GM12878 (cell line): ENCODE measurements around the gene DNMBP. TPM values are rescaled to one million over a fixed set of nuclear protein-coding genes. Genes with fewer than 3 reads are reported as not detected.
"Not testable (repeated sequence)": the region's sequence is repeated elsewhere in the genome, so short reads cannot be mapped to it uniquely, and the experiment has no call there.

Source experiments
- ATAC-seq: fragments of 200-7000 bp; cut with Tn5 transposase; 3 replicates; pipeline ENCODE4 v1.9.1; 2020; ENCODE audit warnings: mild to moderate bottlenecking, moderate library complexity
- BruUV-seq: library from RNA; stranded (reverse); fragments of 400-500 nt; replicated peaks from 2 replicates; lab custom pipeline; 2021; lab: Mats Ljungman, UMichigan
- CTCF ChIA-PET: fragments of 300-600 bp; sonication (Branson Sonifier 250); formaldehyde crosslinking; extraction: SDS; loops from one replicate; lab custom pipeline; 2021; ENCODE audit warnings: inconsistent platforms; lab: Yijun Ruan, JAX
- POLR2A ChIA-PET: fragments of 350-600 bp; formaldehyde crosslinking; extraction: SDS; loops from one replicate; lab custom pipeline; 2021; ENCODE audit warnings: inconsistent platforms; lab: Charles Lee
- RAD21 ChIA-PET: fragments of 300-600 bp; sonication (Branson Sonifier 250); formaldehyde crosslinking; loops from one replicate; lab custom pipeline; 2023; ENCODE audit warnings: antibody characterized with exemption; ENCODE audit not compliant: unreplicated experiment; lab: Charles Lee
- SMC1A ChIA-PET: fragments of 300-600 bp; sonication (Branson Sonifier 250); formaldehyde crosslinking; loops from one replicate; lab custom pipeline; 2023; ENCODE audit not compliant: unreplicated experiment, uncharacterized antibody; lab: Charles Lee
- DNase-seq: peaks from one replicate; pipeline ENCODE4 v3.0.0-alpha.2; 2011; ENCODE audit warnings: low read depth, low spot score
- FAIRE-seq: peaks from 3 replicates; lab custom pipeline; 2011; peaks lifted over from hg19 to GRCh38; lab: Jason Lieb, UNC
- H2AFZ ChIP-seq: 2 replicates; pipeline ENCODE4 v1.6.0; 2011; ENCODE audit warnings: low read depth, low read length, control low read depth; ENCODE audit not compliant: control insufficient read depth
- H3K27ac ChIP-seq: 2 replicates; pipeline ENCODE4 v1.5.1; 2011; ENCODE audit warnings: control low read depth; ENCODE audit not compliant: control insufficient read depth, insufficient read depth
- H3K27me3 ChIP-seq, 2 experiments: replicated peaks in 1 of 2; 2 replicates each; pipeline versions ENCODE4 v1.6.0 to v1.6.1; 2011; ENCODE audit warnings: low read length in 1 of 2; ENCODE audit not compliant: control insufficient read depth in 2 of 2, insufficient read depth in 2 of 2
- H3K36me3 ChIP-seq, 2 experiments: 2 replicates each; pipeline ENCODE4 v1.5.1; 2011; ENCODE audit warnings: low read length in 1 of 2; ENCODE audit not compliant: control insufficient read depth in 2 of 2, insufficient read depth in 2 of 2
- H3K4me1 ChIP-seq: 2 replicates; pipeline ENCODE4 v1.6.1; 2011; ENCODE audit warnings: mild to moderate bottlenecking, low read length, moderate library complexity, mixed read lengths; ENCODE audit not compliant: control insufficient read depth, insufficient read depth
- H3K4me2 ChIP-seq: 2 replicates; pipeline ENCODE4 v1.6.0; 2011; ENCODE audit warnings: control low read depth; ENCODE audit not compliant: control insufficient read depth, insufficient read depth
- H3K4me3 ChIP-seq: fragments of 200-600 bp; sonication (generic); 2 replicates; pipeline ENCODE4 v1.5.1; 2016
- H3K79me2 ChIP-seq: 2 replicates; pipeline ENCODE4 v1.6.0; 2011; ENCODE audit warnings: low read length; ENCODE audit not compliant: control insufficient read depth, insufficient read depth
- H3K9ac ChIP-seq: 2 replicates; pipeline ENCODE4 v1.8.0; 2011; ENCODE audit warnings: low read length, control low read depth, mixed read lengths; ENCODE audit not compliant: control insufficient read depth, insufficient read depth
- H3K9me3 ChIP-seq: replicated peaks from 3 replicates; pipeline ENCODE4 v1.5.1; 2011; ENCODE audit warnings: mild to moderate bottlenecking, low read length; ENCODE audit not compliant: control insufficient read depth, insufficient read depth
- H4K20me1 ChIP-seq: 2 replicates; pipeline ENCODE4 v1.6.0; 2011; ENCODE audit not compliant: control insufficient read depth, insufficient read depth
- EGR1 ChIP-seq, 2 experiments: IDR thresholded peaks; 1 replicate in 1 of 2; 2 replicates in 1 of 2; pipeline ENCODE4 v1.6.1; 2011 to 2012; ENCODE audit warnings: low read depth in 2 of 2, low read length in 2 of 2, borderline replicate concordance in 1 of 2, mild to moderate bottlenecking in 1 of 2, moderate library complexity in 1 of 2
- JUND ChIP-seq: IDR thresholded peaks from 2 replicates; pipeline ENCODE4 v1.6.1; 2012; ENCODE audit warnings: low read depth, mild to moderate bottlenecking, low read length, improper control_type of control experiment, moderate library complexity
- NBN ChIP-seq: fragments of 450-650 bp; IDR thresholded peaks from 2 replicates; pipeline ENCODE4 v1.6.1; 2016
- NFXL1 ChIP-seq: fragments of 450-650 bp; IDR thresholded peaks from 2 replicates; pipeline ENCODE4 v1.6.1; 2017; ENCODE audit warnings: antibody characterized with exemption, mild to moderate bottlenecking, borderline replicate concordance
- NR2C1 ChIP-seq: fragments of 450-650 bp; IDR thresholded peaks from 2 replicates; pipeline ENCODE4 v1.6.1; 2017; ENCODE audit warnings: antibody characterized with exemption, mild to moderate bottlenecking, moderate library complexity
- RCOR1 ChIP-seq: conservative IDR thresholded peaks from 2 replicates; pipeline ENCODE4 v1.6.1; 2012; ENCODE audit warnings: low read depth, low read length, improper control_type of control experiment
- SMAD5 ChIP-seq: IDR thresholded peaks from 2 replicates; pipeline ENCODE4 v1.6.1; 2016; ENCODE audit warnings: antibody characterized with exemption, low read depth
- STAT1 ChIP-seq: fragments of 450-650 bp; conservative IDR thresholded peaks from 2 replicates; pipeline ENCODE4 v1.6.1; 2014; ENCODE audit warnings: antibody characterized with exemption, mild to moderate bottlenecking
- TCF12 ChIP-seq: IDR thresholded peaks from 2 replicates; pipeline ENCODE4 v1.6.1; 2011; ENCODE audit warnings: low read depth, mild to moderate bottlenecking, low read length
- ZBED1 ChIP-seq: IDR thresholded peaks from 2 replicates; pipeline ENCODE4 v1.6.1; 2016; ENCODE audit warnings: borderline replicate concordance
- WGBS: methylation state at CpG from one replicate; pipeline ENCODE4 v1.1.6; 2016; ENCODE audit warnings: low lambda C conversion rate; ENCODE audit not compliant: insufficient replicate concordance, insufficient coverage; ENCODE audit errors: missing lambda C conversion rate; 5-methylcytosine and 5-hydroxymethylcytosine counted together
- in situ Hi-C: fragments of 300-500 bp; cut with MboI; formaldehyde crosslinking; loops from 9 replicates; pipeline ENCODE4 v1.14.3; 2018; ENCODE audit warnings: mixed read lengths
- intact Hi-C: fragments of 100-400 bp; cut with micrococcal nuclease; formaldehyde crosslinking; loops from one replicate; pipeline ENCODE4 v1.14.2; 2022; ENCODE audit not compliant: unreplicated experiment
- polyA plus RNA-seq, 11 experiments: library from polyadenylated mRNA; depleted of rRNA in 4 of 11; unstranded in 6 of 11; stranded (reverse) in 5 of 11; fragments of >200 nt; fragmentation: Nextera tagmentation in 4 of 11; fragmentation: Illumina TruSeq in 1 of 11; extraction: Ambion mirVana in 4 of 11; extraction: Trizol in 1 of 11; gene quantifications; 1 replicate in 1 of 11; 2 replicates in 10 of 11; pipeline versions ENCODE4 v1.2.1 to v1.2.3, GENCODE V29; 2011 to 2016; ENCODE audit warnings: inconsistent platforms in 2 of 11, missing spikeins in 2 of 11, low read depth in 1 of 11
- total RNA-seq, 4 experiments: library from RNA; depleted of rRNA in 3 of 4; stranded (reverse); fragments of >200 nt in 3 of 4; fragmentation: Illumina TruSeq in 1 of 4; extraction: Trizol in 1 of 4; gene quantifications; 2 replicates each; pipeline versions ENCODE4 v1.2.1 to v1.2.3, GENCODE V29; 2013 to 2021
- TF ChIP-seq, protein P1 (sequence below): fragments of 450-650 bp; IDR thresholded peaks from 2 replicates; pipeline ENCODE4 v1.6.1; 2018; ENCODE audit warnings: mild to moderate bottlenecking, low read depth, moderate library complexity; ENCODE audit not compliant: partially characterized antibody
- TF ChIP-seq, protein P2 (sequence below): IDR thresholded peaks from 2 replicates; pipeline ENCODE4 v1.6.1; 2012; ENCODE audit warnings: mild to moderate bottlenecking, low read depth, low read length

DNMBP gene
- total and polyA plus RNA-seq, 10 of the 15 experiments (the other 5 are each of a cell fraction or from before 2014, with no cell fraction given), result 7.1 to 45.0 (median 22.0) TPM

DNA sequence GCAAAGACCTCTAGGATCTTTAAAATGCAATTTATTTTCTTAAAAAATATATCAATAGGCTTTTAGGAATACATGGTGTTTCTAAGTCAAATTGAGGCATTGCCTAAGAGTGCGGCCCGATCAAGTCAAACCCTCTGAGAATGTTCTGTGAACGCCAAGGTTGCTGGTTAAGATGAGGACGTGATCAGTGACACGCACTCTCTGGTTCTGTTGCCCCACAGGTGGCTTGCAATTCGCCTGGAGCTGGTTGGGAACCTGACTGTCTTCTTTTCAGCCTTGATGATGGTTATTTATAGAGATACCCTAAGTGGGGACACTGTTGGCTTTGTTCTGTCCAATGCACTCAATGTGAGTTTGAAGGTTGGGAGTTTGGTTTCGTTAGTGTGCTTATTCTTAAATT, 168.0 kb downstream of the DNMBP start:
- Histone ChIP-seq H3K36me3 (no peaks in the 10 kb centered on the region), H3K4me1 (0 out of 2 replicates have a peak, but pooled peaks cover 2% of the 10 kb centered on the region), H2AFZ (no peak overlapping the region), H3K27ac (no peak overlapping the region), H3K9me3 (no peaks in the 10 kb centered on the region), H4K20me1 (no peaks in the 10 kb centered on the region), H3K4me3 (no peak overlapping the region), H3K27me3 (no peaks in the 10 kb centered on the region), H3K79me2 (no peaks in the 10 kb centered on the region), H3K4me2 (no peak overlapping the region), H3K9ac (no peak overlapping the region)
- POLR2A ChIA-PET, result no interaction called here
- no TSS peak for BruUV-seq
- 71% methylated on average over 7 of the region's 7 CpGs for WGBS
- ATAC-seq (no peak), FAIRE-seq (no peak), DNase-seq (no peak)
- TF ChIP-seq NFXL1 (no peak), TCF12 (no peak), ZBED1 (no peak), JUND (no peak), EGR1 (IDR thresholded peaks at IDR 0.05; ENCODE audit: borderline replicate concordance in 1 of 2, low read depth in 2 of 2, low read length in 2 of 2) (no peak), RCOR1 (no peak), NR2C1 (no peak), SMAD5 (no peak), STAT1 (no peak), NBN (no peak)
- TF ChIP-seq, protein P1, sequence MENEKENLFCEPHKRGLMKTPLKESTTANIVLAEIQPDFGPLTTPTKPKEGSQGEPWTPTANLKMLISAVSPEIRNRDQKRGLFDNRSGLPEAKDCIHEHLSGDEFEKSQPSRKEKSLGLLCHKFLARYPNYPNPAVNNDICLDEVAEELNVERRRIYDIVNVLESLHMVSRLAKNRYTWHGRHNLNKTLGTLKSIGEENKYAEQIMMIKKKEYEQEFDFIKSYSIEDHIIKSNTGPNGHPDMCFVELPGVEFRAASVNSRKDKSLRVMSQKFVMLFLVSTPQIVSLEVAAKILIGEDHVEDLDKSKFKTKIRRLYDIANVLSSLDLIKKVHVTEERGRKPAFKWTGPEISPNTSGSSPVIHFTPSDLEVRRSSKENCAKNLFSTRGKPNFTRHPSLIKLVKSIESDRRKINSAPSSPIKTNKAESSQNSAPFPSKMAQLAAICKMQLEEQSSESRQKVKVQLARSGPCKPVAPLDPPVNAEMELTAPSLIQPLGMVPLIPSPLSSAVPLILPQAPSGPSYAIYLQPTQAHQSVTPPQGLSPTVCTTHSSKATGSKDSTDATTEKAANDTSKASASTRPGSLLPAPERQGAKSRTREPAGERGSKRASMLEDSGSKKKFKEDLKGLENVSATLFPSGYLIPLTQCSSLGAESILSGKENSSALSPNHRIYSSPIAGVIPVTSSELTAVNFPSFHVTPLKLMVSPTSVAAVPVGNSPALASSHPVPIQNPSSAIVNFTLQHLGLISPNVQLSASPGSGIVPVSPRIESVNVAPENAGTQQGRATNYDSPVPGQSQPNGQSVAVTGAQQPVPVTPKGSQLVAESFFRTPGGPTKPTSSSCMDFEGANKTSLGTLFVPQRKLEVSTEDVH, result no peak
- TF ChIP-seq, protein P2, sequence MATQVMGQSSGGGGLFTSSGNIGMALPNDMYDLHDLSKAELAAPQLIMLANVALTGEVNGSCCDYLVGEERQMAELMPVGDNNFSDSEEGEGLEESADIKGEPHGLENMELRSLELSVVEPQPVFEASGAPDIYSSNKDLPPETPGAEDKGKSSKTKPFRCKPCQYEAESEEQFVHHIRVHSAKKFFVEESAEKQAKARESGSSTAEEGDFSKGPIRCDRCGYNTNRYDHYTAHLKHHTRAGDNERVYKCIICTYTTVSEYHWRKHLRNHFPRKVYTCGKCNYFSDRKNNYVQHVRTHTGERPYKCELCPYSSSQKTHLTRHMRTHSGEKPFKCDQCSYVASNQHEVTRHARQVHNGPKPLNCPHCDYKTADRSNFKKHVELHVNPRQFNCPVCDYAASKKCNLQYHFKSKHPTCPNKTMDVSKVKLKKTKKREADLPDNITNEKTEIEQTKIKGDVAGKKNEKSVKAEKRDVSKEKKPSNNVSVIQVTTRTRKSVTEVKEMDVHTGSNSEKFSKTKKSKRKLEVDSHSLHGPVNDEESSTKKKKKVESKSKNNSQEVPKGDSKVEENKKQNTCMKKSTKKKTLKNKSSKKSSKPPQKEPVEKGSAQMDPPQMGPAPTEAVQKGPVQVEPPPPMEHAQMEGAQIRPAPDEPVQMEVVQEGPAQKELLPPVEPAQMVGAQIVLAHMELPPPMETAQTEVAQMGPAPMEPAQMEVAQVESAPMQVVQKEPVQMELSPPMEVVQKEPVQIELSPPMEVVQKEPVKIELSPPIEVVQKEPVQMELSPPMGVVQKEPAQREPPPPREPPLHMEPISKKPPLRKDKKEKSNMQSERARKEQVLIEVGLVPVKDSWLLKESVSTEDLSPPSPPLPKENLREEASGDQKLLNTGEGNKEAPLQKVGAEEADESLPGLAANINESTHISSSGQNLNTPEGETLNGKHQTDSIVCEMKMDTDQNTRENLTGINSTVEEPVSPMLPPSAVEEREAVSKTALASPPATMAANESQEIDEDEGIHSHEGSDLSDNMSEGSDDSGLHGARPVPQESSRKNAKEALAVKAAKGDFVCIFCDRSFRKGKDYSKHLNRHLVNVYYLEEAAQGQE, result no peak
- in situ Hi-C loops, result loop anchor here (5.0 kb wide), 1 partner anchor 206 kb away; no protein-coding TSS in a partner anchor
- SMC1A ChIA-PET, result no interaction called here
- CTCF ChIA-PET, result no interaction called here
- RAD21 ChIA-PET, result no interaction called here
- intact Hi-C loops, result loop anchor here (10.0 kb wide), 1 partner anchor 343 kb away; the partner anchor contains the start of gene ERLIN1

DNA sequence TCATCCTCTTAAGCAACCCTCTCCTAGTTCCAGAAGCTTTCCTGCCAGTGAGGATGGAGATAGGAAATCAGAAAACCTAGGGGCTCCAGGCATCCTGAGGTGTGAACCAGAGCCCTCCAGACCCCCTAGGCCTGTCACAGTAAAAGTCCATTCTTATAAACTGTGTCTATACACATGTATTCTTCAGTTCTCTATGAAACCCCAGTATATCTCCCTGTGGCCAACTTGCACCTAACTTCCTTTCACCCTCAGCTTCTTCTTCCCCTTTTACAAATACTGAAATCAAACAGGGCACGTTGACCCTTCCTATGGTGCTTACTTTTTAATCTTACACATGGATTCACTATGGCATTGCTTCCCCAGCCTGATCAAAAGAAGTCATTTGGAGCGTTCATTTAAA, 168.9 kb downstream of the DNMBP start:
- H4K20me1 ChIP-seq, H3K4me1 ChIP-seq, H3K9ac ChIP-seq, H3K27me3 ChIP-seq, H3K79me2 ChIP-seq, DNase-seq, H3K4me2 ChIP-seq, H3K36me3 ChIP-seq, H2AFZ ChIP-seq, FAIRE-seq, POLR2A ChIA-PET, H3K9me3 ChIP-seq, H3K4me3 ChIP-seq, BruUV-seq, RAD21 ChIA-PET, SMC1A ChIA-PET, H3K27ac ChIP-seq: not testable (repeated sequence)
- CTCF ChIA-PET, result interaction anchor here (1.0 kb wide), 1 partner anchor 205 kb away, joined by 3 read pairs; no protein-coding TSS in a partner anchor
- in situ Hi-C loops, result loop anchor here (5.0 kb wide), 1 partner anchor 206 kb away; no protein-coding TSS in a partner anchor
- ATAC-seq, result 0 out of 3 replicates have a peak, but pooled peaks have one; percentile 26
- intact Hi-C loops, result loop anchor here (10.0 kb wide), 1 partner anchor 344 kb away; the partner anchor contains the start of gene ERLIN1
- WGBS, result 52% methylated on average over 2 of the region's 2 CpGs
